HG03378 (cell line): ENCODE results near the gene CTSS.
"Not testable (repeated sequence)": the region's sequence is repeated elsewhere in the genome, so short reads cannot be mapped to it uniquely, and the experiment has no call there.

ENCODE experiments used
- ATAC-seq: cut with Tn5 transposase; IDR thresholded peaks from one replicate; pipeline ENCODE4 v1.9.1; 2021; ENCODE audit warnings: mild to moderate bottlenecking, moderate library complexity; ENCODE audit not compliant: unreplicated experiment

Gene CTSS

GRCh38 chr1:150765296-150765976 lies at the start of gene CTSS:
Gene CTSS (minus strand): TSS chr1:150765778. CDS start chr1:150764763, 1,015 bp downstream.
- peak; percentile 74 for ATAC-seq

GRCh38 chr1:150813028-150813707 lies 47.6 kb upstream of the CTSS start:
- ATAC-seq, result no peak

- no peak for ATAC-seq
These were observed 45.5 kb upstream of the CTSS start for GRCh38 chr1:150810958-150811659.

- no peak for ATAC-seq
These were observed 44.1 kb upstream of the CTSS start for GRCh38 chr1:150809651-150810050.

- ATAC-seq, result no peak
These were observed 43.3 kb upstream of the CTSS start for GRCh38 chr1:150808846-150809245.

- no peak for ATAC-seq
These were observed 42.5 kb upstream of the CTSS start, which contains the start of gene CTSK for GRCh38 chr1:150808121-150808520. Gene CTSK (minus strand): TSS chr1:150808260. CDS start chr1:150806805, 1,455 bp downstream.

- no peak for ATAC-seq
These were observed 41.9 kb upstream of the CTSS start for GRCh38 chr1:150807249-150808023.

- no peak for ATAC-seq
These were observed 40.3 kb upstream of the CTSS start for GRCh38 chr1:150805899-150806298.

- no peak for ATAC-seq
These were observed 39.1 kb upstream of the CTSS start for GRCh38 chr1:150804671-150805070.

GRCh38 chr1:150799089-150799488 lies 33.5 kb upstream of the CTSS start:
- no peak for ATAC-seq

- no peak for ATAC-seq
These were observed 32.9 kb upstream of the CTSS start for GRCh38 chr1:150798525-150798924.

- no peak for ATAC-seq
These were observed 30.8 kb upstream of the CTSS start for GRCh38 chr1:150796374-150796773.

GRCh38 chr1:150793778-150794177 lies 28.2 kb upstream of the CTSS start:
- ATAC-seq, result not testable (repeated sequence)

- ATAC-seq, result no peak
These were observed 27.6 kb upstream of the CTSS start for GRCh38 chr1:150793221-150793620.

GRCh38 chr1:150791585-150791984 lies 26.0 kb upstream of the CTSS start:
- no peak for ATAC-seq

- no peak for ATAC-seq
These were observed 23.8 kb upstream of the CTSS start for GRCh38 chr1:150789396-150789795.

GRCh38 chr1:150788946-150789345 lies 23.4 kb upstream of the CTSS start:
- ATAC-seq, result no peak

GRCh38 chr1:150787455-150787854 lies 21.9 kb upstream of the CTSS start:
- no peak for ATAC-seq

- no peak for ATAC-seq
These were observed 14.9 kb upstream of the CTSS start for GRCh38 chr1:150780510-150780909.

GRCh38 chr1:150778409-150778808 lies 12.8 kb upstream of the CTSS start:
- ATAC-seq, result no peak

- ATAC-seq, result no peak
These were observed 12.0 kb upstream of the CTSS start for GRCh38 chr1:150777544-150777943.
